Ammon's horn (tissue), 1 donor: ENCODE measurements around the gene FAM131A.

ENCODE experiments used
- DNase-seq: peaks from one replicate; pipeline ENCODE4 v3.0.0-alpha.2; 2016; ENCODE audit warnings: low spot score

The FAM131A gene

DNA sequence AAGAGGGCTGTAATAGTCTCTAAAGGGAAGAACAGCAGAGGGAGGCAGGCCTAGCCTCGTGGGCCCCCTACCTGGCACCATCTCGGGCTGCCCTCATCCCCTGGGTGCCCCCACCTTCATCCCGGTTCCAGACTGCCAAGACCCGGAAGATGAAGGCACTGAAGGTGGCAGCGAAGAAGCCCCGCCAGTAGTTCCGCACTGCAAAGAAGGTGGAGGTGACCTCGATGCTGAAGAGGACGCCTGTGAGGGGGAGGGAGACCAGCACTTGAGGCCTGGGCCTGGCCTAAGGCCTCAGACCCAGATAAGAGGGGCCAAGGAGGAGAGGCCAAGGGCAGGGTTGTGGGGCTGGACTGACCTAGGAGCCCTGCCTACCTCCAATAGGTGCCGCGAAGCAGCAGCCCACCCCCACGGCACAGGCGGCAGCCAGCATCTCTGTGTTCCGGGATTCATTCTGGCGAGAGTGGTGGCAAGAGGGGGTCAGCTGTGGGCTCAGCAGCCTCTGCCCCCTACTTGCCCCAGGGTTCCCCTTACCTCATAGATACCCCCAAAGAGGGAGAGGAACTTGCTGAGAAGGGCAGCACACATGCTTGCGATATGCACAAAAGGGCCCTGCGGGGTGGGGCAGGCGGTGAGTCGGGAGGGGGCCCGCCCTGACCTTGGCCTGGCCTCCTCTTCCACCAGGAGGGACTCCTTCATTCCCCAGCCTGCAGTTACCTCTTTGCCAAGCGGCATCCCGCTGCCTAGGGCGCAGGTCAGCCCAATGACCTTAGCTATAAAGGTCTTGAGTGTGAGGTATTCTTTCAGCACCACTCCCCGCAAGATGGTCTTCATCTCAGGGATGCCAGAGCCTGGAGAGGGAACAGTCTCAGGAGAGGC, 20.1 kb downstream of the FAM131A start:
- no peak for DNase-seq

DNA sequence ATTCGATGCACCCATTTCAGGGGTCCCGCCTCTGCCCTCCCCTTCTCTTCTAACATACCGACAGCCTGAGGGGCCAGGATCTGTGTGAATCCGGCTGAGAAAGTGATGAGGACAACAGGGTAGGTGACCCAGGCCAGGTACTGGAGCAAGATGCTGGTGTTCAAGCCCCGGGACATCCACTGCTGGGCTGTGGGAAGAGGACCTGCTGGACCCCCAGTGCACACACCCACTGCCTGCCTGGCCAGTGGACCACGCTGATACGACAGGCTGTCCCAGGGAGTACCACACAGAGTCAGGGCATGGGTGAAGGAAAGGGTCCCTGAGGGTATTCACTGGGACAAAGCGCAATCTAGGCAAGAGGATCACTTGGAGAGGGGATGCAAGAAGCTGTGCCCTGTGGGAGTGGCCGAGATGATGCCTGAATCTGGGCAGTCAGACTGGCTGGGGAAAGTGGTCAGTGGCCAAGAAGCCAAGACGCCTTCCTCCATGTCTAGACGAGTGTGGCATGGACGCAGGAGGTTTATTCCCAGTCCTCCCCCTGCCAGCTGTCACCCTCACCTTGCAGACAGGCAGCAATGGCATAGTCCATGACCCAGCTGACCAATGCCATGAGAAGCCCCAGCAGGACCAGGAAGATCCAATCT, 20.8 kb downstream of the FAM131A start:
- no peak for DNase-seq

DNA sequence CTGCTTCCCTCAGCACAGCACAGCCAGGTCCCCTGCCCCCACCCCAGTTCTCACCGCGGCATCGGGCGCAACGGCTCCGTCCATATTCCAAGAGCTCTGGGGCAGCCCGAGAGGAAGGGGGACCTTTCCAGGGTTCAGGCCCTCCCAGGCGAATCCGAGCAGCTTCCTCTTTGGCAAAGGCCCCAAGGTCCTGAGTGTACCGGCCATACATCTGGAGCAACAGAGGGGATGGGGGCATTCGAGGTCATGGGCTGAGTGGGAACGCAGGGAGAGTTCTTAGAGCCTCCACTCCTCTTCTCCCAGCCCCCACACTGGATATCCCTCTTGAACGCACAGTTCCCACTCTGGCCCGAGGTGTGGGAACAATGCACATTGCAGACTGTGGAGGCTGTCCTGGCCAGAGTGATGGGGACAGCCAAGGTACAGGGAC, 21.5 kb downstream of the FAM131A start:
- DNase-seq: no peak

DNA sequence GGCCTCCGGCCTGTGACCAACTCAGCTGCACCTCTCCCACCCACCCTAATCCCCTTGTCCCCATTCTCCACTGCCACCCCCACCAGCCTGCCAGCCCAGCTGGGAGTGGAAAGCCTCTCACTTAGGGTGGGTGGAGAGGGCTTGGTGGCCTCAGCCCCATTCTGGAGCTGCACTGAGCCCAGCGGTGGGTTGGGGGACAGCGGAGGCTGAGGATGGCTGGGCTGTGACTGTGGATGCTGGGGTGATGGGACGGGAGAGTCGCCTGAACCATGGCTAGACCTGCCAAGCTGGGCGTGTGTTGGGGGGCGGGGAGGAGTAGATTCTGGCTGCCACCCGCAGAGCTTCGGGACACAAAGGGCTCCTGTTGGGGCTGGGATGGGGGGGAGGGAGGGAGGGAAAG, 22.2 kb downstream of the FAM131A start:
- peak; percentile 85 for DNase-seq

DNA sequence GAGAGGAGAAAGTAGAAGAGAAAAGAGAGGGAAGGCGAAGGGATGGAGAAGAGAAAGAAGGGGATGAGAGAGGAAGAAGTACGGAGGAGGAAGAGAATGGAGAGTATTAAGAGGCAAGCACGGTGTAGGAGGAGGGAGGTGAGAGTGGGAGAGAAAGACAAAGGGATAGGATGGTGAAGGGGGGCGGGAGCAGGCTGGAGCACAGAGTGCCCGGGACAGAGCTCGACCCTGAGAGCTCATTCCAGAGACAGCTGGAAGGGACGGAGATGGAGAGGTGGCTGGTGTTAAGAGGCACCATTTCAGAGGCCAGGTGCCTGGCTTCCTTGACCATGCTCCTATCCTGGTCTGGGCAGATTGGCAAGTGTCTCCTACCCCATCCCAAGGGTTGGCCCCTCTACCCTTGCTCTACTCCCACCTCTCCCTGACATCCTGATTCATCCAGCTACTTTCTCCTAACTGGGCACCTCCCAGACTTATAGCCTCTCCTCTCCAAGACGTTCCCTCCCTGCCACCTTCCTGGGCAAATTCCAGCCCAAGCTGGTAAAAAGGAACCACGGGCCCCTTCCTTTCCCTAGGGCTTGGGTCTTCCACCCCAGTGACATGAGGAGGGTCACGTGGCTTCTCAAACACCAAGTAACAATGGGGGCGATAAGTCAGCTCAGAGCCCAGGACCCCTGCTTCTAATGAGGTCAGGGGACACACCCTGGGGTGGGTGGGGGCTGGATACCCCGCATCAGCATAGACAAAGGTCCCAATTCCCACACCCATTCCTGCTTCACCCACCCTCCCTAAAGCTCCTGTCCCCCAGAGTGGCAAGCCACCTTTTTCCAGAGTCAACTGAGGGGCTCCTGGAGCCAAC, 22.9 kb downstream of the FAM131A start:
- DNase-seq: peak; percentile 48

DNA sequence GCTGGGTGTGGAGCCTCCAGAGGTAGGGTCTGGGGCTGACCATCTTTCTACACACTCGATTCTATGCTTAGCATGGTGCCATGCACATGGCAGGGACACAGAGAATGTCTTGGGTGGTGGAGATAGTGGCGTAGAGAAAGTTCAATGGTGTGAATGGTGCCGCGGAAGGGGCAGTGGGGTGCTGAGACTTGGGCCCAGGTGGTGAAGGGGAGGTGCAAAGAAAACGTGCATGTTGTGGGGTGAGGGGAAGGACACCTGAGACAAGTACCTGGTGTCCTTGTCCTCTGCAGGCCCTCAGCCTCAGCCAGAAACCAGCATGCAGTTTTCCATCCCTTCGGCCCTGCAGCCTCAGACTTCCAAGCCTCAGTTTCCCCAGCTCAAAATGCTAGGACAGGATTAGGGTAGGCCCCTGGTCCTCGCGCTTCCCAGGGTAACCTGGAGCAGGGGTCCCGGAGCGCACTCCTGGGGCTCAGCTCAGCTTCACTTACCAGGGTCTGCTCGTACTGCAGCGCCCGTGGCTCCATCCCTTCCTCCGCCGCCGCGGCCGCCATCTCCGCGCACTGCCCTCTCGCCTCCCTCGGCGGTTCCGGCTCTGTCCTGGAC, 23.6 kb downstream of the FAM131A start:
- no peak for DNase-seq

DNA sequence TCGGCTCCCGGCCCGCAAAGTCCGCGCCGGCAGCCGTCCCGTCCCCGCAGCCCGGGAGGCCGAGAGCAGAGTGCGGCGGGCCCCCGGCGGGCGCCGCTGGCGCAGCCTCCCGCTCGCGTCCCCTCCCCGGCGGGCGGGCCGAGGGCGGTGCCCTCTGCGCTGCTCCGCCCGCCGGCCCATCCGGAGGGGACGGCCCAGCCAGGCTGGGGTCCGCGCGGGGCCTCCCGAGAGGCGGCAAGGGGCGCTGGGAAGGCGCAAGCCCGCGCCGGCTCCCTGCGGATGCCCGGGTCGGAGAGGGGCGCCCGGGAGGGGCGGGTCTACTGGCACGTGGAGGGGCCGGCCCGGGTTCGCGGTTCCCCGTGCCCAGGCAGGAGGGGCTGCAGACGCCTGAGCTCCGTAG, 24.1 kb downstream of the FAM131A start, which contains the start of the genes CLCN2 and POLR2H:
Gene CLCN2, minus strand, starts transcription at position 74 of the 400 bp plus-strand sequence. CDS start 126 bp downstream, outside the sequence.
Gene POLR2H, plus strand, starts transcription at position 179 of the 400 bp plus-strand sequence. CDS start 1,783 bp downstream, outside the sequence.
- DNase-seq: peak; percentile 62

DNA sequence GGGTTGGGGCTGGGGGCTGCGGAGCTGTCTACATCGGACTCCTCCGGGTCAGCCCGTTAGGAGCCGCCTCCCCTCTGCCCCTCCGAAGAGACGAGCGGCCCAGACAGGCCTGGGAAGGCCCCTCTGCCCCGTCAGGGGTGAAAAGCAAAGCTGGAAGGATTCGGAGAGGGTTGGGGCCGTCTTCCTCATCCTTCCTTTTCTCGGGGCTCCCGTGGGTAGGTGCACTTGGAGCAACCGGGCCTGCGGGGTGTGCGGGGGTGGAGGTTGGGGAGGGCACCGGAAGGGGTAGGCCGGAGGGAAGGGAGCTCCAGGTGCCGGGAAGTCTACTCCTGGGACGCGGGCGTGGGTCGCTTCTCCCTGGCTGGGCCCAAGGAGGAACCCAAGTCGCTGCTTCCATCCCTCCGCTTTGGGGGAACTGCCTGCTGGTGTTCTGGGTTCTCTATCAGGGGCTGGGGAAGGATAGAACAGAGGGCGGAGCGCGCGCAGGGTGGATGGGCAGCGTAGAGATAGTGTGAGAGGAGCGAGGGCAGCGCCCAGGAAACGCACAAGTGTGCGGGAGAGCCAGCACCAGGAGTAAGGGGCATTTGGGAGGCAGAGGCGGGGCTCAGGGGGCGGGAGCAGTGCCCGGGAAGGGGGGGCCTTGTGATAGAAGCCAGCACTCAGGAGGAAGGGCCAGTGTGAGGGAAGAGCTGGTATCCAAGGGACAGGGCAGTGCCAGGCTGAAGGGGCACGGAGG, 24.7 kb downstream of the FAM131A start:
- peak; percentile 82 for DNase-seq

DNA sequence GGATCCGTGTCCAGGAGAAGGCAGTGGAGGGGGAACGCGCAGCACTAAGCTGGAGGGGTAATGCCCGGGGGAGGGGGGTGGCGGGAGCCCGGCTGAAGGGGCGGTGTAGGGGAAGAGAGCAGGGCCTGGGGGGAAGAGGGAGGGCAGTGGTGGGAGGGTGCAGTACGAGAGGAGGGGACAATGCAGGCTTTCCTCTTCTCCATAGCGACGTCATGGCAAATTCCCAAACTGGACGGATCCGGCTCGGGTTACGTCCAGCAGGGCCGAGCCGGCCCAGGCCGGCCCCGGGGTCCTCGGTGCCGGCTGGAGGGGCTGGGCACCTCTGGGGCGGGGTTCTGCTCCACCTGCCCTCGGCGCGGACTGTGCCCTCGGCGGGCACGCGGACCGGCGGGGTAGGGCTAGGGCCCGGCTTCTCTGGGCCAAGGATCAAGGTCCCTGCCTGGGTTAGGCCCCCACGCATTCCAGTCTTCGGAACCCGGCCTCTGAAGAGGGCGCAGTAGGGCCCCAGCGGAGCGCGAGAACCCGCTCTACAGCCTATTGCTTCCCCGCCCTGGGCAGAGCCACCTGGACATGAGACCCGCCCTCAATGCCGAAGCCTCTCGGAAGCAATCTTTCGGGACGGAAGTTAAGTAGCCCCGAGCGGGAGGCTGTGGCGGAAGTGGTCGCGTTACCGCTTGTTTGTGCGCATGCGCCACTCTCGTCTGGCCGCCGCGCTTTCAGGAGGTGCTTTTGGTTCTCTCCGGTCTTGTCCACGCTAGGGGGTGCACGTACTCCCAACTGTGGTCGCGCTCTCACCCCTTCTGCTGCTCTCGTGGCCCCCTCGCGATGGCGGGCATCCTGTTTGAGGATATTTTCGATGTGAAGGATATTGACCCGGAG, 25.5 kb downstream of the FAM131A start:
- peak; percentile 97 for DNase-seq

DNA sequence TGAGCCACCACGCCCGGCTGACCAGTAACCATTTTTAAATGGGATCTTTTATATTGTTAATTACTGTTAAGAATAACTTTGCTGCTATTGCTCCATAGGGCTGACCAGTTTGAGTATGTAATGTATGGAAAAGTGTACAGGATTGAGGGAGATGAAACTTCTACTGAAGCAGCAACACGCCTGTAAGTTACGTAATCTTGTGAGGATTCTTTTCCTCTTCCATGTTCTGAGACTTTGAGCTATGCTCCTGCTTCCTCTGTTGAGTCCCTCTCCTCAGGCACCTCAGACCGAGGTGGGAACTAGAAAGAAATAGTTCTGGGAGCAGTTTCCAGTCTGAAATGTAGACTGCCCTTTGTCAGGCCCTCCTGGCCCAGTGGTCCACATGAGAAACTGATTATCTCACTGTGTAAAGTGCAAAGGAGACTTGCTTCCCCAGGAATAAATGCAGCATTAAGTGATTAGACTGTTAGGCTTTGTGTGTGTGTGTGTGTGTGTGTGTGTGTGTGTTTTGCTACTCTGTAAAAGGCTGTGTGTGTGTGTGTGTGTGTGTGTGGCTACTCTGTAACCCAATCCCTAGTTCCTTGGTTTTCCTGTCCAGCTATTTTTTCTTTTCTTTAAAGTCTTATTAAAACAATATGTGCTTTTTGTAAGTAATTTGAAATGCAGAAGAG, 29.4 kb downstream of the FAM131A start:
- no peak for DNase-seq

DNA sequence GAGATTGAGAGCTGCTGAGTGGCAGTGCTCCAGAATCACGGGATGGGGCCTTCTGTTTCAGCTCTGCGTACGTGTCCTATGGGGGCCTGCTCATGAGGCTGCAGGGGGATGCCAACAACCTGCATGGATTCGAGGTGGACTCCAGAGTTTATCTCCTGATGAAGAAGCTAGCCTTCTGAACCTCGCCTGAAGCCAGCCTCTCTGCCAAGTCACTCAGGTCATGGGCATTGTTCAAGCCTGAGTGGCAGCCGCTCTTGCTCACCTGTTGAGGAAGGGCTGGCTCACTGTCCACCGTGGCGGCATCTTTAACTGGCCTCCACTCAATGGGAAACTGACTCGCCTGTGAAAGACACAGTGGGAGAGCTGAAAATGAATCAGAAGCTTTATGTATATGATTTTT, 30.7 kb downstream of the FAM131A start:
- no peak for DNase-seq

DNA sequence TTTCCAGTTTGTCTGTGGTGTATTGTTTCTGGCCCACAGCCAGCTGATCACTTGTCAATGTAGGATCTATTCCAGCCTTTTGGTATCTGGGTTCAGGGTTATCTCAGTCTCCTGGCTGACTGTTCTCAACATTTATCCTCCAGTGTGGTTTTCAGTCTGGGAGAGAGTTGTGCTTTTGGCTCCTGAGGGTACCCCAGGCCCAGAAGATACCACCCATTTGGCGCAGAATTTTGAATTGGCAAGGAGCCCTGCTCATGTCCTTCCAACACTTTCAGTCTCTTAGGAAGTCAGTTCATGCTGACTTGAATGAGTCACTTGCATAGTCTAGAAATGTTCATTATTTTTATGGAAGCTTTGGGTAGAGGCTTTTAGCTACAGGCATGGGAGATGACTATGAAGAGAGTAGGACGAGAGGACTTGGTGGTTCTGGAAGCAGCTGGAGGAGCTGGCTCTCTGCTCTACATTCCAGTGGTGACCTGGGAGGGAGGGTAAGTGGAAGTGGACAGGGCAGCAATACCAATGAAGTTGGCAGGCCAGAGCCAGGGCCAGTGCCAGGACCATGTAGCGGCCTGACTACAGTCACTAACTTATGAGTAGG, 31.3 kb downstream of the FAM131A start:
- DNase-seq: peak; percentile 69

DNA sequence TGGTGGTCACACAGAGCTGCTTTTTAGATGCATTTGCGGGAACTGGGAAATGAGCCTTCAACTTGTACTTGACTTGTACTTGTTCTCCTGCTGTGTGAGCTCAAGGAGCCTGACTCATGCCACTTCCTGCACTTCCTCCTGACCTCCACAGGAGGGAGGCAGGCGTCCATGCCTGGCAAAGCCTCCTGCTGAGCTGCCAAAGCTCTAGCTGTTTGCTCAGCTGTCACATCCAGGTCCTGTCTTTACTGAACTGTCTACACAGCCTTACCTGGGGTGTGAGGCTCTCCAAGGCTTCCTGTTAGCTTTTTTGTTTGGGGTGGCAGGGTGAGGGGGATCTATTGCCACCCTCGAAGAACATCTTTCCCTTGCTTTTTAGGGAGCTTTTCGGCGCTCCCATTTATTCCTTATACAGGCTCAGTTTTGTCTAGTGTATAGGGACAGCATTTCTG, 34.2 kb downstream of the FAM131A start:
- peak; percentile 93 for DNase-seq

DNA sequence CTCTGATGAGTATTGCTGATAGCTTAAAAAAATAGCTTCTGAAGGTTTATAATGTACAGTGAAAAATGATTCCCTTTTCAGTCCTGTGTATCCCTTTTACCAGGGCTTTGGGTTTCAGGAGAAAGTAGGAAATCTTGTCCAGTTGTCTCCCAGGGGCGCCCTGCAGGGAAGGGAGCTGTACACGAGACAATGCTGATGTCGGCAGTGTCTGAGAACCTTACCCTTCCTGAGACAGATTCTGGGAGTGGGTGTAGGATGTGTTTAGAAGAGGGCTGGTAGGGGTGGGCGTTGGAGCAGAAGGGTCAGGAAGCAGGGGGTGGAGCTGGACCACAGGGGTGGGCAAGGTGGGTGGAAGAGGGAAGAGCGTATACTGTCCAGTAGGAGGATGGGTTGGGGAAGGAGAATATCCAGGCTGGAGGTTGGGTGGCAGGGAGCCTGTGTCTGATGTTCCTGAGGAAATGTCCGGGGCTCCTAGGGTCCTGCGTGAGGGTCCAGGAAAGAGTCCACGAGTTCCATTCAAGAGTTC, 35.0 kb downstream of the FAM131A start:
- no peak for DNase-seq

DNA sequence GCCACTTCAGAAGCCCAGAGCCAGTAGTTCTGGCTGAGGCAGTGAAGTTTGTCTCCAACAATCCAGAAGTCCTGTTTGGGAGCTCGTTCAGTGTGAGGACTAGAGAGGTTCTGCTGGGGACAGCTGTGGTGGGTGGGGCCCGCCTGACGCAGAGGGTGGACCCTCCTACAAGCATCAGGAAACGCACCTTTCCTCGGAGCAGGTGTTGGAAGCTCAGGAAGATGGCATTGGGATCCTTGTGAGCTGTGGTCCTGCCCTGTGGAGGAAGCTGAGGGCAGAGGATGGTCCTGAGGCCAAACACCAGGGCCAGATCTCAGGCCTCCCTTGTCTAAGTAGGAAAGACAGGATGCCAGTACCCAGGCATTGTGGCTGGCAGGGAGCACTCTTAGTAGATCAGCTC, 35.5 kb downstream of the FAM131A start:
- DNase-seq: no peak

DNA sequence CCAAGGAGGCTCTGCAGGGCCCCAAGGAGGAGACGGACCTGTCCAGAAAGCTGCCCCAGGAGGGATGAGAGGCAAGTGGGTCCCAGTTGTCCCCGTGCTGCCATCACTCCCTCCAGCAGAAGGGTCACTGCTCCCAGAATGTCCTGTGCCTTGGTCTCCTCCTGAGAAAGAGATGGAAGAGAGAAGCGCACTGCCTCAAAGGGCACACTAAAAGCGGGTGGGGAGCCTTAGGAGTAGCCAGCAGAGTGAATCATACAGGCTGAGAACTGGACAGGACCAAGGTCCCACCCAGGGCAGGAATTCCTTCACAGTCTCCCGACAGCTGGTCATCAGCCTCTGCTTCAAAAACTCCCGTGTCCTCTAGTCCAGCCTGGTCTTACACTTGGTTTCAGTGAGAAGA, 36.0 kb downstream of the FAM131A start:
- DNase-seq: no peak

DNA sequence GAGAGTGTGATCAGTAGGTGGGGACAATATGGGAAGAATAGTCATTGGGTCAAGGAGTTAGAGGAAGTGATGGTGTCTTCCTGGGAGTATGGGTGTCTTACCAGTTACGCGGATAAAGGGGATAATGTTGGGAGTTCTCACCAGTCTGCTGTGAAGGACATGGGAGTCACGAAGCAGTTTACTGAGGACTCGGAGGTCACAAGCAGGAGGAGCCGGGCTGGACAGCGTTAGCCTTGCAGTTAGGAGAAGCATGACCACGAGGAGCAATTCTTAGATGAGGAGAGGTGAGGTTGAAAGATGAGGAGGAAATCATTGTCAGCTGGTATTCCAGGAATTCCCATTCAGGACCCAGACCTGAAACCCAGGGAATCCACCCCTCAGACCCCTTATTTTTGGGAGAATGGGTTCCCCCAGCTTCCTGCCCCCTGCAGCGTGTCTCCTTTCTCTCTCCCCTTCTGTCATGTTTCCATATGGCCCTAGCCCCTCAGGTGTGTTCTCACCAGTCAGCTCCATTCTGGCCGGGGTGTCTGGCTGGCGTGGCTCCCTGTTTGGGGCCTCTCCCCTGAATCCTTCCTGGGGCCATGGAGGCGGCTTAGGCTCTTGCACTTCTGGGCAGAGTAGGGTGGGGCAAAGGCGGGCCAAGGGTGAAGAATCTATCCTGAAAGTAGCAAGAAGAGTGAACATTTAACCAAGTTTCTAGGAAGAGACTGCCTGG, 38.5 kb downstream of the FAM131A start:
- no peak for DNase-seq

DNA sequence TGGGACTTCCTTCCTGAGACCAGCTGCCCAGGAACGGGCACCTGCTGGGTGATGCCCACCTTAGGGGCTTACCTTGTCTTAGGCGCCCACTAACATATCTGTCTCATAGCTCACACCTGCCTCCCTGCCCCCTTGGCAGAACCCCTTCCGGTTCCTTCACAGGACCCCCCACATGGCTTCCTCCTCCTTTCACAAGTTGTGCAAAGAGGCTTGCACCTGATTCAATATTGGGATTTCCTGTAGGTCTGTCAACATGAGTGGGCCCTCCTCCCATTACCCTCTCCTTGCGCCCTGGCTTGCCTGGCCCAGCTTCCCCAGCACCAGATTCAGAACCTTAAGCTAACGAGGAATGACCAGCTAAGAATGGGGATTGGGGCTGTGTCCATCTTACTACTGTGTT, 40.0 kb downstream of the FAM131A start:
- no peak for DNase-seq
